Cerebellar cortex (tissue), 1 donor: Measurements from ENCODE around the gene CDH13.

ENCODE experiments used
- DNase-seq: peaks from one replicate; pipeline ENCODE4 v3.0.0-alpha.2; 2015; ENCODE audit warnings: low spot score

Gene CDH13

DNA sequence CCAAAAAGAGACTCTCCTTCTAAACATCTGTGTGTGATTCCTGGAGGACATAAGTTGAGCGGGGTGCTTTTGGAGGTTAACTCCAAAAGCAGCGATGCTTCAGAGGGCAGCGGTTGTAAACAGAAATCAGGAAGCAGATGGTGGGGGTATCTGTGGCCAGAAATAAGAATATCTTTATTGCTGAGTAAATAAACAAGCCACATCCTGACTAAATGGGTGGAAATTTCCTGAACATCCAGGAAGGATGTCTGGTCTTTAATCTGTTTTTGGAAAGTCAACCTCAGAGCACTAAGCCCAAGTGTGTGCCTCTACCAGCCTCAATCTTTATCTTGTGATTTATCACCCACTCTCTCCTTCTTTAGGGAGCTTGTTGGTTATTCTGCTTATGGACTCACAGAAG, 123.3 kb downstream of the CDH13 start:
- no peak for DNase-seq

DNA sequence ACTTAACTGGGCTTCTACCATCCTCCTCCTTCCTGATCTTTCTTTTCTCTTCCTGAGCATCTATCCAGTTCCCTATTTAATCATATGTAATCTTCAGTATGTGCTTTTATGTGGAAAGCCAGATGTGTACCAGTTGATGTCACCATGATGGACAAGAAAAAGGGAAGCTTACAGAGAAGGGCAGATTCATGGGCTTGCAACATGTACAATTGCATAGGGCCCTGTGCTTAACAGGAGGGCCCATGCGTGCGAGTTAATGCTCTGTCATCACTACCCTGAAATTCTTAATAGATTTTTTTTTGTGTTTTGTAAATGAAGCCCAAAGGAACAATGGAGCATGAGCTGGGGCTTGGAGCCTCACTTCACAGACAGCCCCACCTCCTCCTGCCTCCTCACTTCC, 124.3 kb downstream of the CDH13 start:
- DNase-seq = no peak

DNA sequence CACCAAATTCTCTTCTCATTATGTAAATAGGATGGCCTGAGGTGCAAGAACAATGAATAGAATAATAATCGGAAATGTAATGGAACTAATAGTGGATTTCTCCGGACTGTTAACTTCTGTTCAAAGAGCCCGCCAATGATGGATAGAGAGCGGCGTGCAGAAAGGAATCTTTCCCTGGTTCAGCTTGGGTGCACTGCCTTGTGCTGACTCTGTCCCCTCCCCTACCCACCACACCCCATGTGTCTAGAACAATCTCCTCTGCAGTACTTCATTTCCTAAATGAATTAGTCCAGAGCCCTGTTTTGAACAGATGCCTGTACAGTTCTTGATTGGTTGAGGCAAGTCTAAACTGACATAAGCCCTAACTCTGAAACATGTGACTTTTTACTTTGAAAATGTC, 125.4 kb downstream of the CDH13 start:
- no peak for DNase-seq

DNA sequence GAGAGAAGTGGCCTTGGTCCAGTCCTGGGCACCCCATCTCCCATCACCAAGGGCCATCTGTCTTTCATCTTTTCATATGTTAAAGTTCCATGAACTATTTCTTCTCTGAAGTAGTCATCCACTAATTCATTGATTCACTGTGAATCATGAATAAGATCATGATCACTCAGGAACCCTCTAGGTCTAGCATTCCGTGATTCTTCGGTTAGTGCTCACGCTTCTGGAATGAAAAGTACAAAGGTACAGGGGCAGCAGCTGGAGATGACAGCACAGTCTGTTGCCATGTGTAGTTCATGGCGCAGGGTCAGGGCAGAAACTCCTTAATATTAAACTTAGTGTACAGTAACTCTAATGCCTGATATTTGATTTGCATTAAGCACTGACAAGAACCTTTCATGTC, 127.1 kb downstream of the CDH13 start:
- no peak for DNase-seq

- no peak for DNase-seq
Measured at GRCh38 chr16:82754716-82755513, 128.1 kb downstream of the CDH13 start.

DNA sequence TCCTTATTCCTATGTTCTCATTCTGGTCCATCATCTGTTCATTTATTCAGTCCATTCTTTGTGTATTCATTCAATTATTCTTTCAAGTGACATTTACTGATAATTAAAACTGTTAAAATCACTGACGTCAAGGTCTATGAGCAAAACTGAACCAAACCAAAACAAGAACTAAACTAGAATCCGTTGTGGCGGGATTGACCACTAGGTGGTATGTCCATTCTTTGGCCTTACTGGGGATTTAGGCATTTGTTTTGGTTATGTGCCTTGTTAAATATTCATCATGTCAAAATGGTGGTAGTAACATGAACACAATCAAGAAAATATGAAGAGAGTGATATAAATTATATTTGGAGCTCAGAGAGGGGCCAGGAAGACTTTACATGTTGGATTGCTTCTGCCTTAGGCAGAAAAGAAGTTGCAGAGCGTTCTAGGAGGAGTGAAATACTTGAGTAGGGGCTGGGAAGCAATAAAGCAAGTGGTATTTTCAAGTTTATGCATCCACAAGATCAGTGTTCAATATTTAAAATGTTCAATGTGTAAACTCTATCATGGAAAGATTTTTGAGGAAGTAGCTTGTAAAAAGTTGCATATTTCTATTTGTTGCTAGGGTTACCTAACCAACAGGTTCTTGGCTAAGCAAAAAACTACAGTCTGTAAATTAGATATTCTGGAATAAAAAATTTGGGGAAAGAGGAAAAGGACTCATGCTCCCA, 129.0 kb downstream of the CDH13 start:
- DNase-seq = no peak

DNA sequence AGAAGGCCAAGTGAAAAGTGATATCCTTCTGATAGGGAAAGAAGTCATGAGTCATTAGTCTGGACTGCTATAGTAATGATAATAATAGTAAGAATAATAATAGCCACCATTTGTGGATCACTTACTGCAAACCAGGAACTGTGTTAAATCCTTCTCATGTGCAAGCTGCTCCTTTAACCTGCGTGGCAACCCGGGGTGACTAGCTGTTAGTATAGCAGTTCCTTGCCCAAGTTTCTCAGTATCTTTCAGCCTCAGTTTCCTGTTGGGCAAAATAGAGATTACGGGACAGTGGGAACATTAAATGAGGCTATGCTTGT, 129.5 kb downstream of the CDH13 start:
- no peak for DNase-seq

- no peak for DNase-seq
Measured at GRCh38 chr16:82758406-82758805, 131.6 kb downstream of the CDH13 start.

DNA sequence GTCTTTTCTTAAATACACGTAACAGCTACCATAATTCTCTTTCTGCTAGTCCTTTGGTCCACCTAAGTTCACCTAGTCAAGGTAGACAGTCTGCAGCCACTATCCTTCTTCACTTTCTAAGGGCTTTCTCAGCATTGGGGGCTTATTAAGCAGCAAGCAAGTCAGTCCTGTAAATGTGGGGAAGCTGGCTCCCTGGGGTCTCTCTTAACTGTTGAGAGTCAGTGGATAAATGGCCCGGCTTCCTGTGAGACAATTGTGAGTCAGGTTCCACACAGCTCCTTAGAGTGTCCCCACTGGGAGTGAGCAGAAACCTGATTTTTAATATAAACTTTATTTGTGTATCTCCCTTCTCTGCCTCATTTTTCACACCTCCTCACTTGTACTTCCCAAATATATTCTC, 132.1 kb downstream of the CDH13 start:
- no peak for DNase-seq

DNA sequence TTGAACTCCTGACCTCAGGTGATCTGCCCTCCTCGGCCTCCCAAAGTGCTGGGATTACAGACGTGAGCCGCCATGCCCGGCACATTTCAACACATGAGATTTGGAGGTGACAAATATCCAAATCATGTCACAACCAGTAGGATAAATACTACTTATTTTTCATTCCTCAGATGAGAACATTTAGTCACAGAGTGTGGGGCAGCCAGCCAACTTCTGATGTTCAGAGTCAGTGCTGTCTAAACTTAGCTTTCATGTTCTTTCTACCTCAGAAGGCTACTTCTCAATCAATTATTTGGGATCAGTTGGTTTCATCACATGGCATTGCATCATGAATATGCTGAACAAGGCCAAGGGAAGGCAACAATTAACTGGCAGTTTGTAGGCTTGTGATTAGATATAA, 134.5 kb downstream of the CDH13 start:
- DNase-seq = no peak

DNA sequence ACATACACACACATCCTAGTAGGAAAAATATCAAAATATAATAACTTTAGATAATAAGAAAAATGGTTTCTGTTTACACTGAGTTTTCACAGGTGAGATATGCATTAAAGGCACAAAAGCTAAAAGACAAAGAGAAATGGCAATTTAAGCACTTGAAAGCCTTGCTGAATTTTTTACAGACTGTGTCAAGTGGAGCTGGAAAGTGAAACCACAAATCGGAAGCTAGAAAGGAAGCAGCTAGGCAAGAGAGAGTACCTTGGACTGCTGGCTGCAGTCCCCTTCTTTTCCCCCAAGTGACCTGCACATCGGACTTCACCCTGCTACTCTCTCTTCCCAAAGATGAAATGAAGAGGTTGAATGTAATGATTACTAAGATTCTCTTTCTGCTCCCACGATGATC, 135.1 kb downstream of the CDH13 start:
- DNase-seq = no peak

GRCh38 chr16:82763371-82763770, 136.6 kb downstream of the CDH13 start:
- DNase-seq = no peak

DNA sequence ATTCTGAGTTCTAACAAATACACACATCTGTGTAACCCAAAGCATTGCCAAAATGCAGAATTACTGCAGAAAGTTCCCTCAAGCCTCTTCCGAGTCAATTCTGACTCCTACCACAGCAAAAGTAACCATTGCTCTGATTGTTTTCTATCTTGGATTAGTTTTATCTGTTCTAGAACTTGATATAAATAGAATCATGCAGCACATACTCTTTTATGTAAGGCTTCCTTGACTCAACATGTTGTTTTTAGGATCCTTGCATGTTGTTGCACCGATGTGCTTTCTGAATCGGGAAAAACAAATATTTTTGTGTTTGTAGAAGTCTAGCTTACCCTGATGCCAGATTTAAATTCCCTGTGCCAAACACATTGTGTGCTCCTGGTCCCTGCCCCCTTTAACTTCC, 140.4 kb downstream of the CDH13 start:
- DNase-seq = no peak

GRCh38 chr16:82767808-82768207, 141.0 kb downstream of the CDH13 start:
- no peak for DNase-seq

GRCh38 chr16:82769845-82770244, 143.1 kb downstream of the CDH13 start:
- DNase-seq = no peak

GRCh38 chr16:82772215-82772614, 145.4 kb downstream of the CDH13 start:
- DNase-seq = no peak

DNA sequence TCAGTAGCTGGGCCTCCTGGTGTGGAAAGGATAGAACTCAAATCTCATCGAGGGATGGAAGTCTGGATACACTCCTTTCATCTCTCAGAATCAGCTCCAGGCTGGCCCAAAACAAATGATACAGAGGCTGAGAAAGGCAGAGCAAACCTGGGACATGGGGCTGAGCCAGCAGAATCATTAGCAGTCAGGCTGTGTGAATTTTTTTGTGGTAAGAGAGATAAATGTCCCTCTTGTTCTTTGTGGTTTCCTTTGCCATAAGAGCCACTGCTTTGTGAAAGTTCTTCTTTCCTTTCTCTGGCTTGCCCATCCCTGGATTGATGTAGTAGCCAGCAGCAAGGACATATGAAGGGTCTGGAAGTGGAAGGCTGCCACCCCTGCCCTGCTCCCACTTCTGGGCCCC, 146.2 kb downstream of the CDH13 start:
- DNase-seq = no peak

GRCh38 chr16:82776470-82777146, 149.8 kb downstream of the CDH13 start:
- no peak for DNase-seq

DNA sequence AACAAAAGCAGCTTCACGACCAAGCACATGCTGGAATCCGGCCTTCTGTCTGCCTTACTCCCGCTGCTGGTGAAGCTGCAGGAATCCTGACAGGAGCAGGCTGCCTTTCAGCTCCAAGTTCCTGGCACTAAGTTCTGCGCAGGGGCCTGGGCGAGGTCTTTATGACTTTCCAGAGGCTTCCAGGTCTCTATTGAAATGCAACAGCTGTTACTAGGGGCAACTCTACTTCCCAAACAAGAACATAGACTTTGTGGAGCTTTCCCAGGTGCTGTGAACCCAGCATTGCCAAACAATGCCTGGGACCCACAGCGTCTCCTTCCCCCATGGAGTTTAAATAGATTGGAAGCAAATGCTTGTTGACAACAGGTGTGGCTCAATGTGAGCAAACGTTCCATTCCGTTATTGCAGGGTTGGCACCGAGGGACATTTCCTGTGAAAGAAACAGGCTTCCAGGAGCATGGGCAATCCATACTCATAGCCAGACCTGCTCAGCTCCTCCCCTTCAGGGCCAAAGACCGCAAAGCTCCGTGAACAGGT, 156.0 kb downstream of the CDH13 start:
- DNase-seq = peak; percentile 21

GRCh38 chr16:82783933-82784572, 157.3 kb downstream of the CDH13 start:
- DNase-seq = no peak

DNA sequence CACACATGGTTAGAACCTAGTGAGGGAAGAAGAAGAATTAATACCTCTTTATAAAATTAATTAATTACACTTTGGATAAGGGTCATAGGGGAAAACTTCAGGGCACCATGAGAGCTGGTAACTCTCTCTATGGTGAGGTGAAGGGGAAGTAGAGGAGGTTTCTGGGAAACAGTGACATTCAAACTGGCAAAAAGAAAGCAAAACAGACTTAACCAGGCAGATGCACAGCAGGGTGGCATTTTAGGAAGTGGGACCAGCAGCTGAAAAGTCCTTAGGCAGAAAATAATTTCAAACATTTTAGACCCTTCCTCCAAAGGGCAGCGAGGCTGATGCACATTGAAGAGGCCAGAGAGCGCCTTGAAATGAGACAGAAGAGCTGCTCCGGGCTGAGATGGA, 157.8 kb downstream of the CDH13 start:
- no peak for DNase-seq

- no peak for DNase-seq
Measured at GRCh38 chr16:82788225-82788624, 161.5 kb downstream of the CDH13 start.

DNA sequence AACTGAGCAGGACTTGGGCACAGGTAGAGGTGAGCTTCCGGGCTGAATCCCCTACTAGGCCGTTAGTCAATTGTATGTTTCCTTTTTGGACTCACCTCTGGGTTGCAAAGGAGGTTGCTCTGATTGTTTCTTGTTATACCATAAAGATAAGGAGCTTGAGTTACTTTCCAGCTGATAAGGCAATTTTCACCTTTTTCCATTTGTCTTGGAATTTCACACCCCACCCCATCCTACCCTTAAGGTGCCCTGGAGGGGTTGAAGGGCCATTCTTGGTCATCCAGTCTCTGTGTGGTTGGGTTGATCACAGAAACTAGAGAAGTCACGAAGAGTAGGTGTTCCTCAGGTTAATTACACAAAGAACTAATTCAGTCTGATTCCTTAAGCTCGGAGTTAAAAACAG, 162.2 kb downstream of the CDH13 start:
- DNase-seq = no peak
